ENCODE measurements around the gene MEGF9.
"Not testable (repeated sequence)": the region's sequence is repeated elsewhere in the genome, so short reads cannot be mapped to it uniquely, and the experiment has no call there.

MEGF9 gene

GRCh38 chr9:120655005-120655622, 59.2 kb downstream of the MEGF9 start:
- no peak for DNase-seq (ENCODE audit: low spot score)

DNA sequence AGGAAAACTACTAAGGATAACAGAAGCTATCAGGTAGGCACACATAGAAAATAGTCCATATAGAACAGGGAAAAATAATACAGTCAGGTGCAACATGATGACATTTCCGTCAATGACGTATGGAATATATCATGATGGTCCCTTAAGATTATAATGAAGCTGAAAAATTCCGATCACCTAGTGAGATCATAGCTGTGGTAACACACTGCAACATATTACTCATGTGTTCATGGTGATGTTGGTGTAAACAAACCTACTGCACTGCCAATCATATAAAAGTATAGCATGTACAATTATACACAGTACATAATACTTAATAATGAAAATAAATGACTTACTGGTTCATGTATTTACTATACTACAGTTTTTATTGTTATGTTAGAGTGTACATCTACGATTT, 60.0 kb downstream of the MEGF9 start:
- DNase-seq (ENCODE audit: low spot score): no peak

- no peak for DNase-seq (ENCODE audit: low spot score)
Measured at GRCh38 chr9:120653762-120654161, 60.5 kb downstream of the MEGF9 start.

DNA sequence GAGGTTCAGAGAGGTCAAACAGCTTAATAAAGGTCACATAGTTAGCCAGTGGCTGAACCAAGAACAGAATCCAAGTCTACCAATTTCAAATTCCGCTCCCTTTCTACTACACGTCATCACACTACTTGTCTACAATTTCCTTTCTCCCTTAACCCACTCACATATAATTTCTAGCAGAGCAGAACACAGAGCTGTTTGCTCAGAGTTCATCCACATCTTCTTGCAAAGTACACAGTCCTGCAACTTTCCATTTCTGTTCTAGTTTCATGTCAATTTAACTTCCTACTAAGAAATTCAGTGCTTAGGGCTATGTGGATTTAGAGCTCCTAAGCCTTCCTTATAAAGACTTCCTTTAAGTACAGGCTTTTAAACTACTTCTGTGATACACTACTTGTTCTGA, 61.3 kb downstream of the MEGF9 start:
- no peak for DNase-seq (ENCODE audit: low spot score)

DNA sequence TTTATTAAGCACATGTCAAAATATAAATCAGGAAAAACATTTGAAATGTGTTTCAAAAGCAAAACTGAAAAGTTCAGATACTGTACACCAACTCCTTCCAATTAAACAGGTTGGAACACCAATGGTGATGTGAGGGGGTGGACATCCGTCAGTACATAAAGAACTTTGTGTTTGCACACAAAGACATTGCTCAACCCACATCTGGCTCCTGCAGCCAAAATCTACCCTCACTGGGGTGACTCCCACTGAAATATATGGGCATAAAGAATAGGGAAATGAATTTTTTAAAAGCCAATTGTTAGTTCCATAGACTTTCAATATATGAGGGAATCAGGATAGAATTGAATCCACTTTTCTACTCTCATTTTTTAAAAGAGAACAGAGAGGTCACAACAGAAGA, 63.9 kb downstream of the MEGF9 start:
- no peak for DNase-seq (ENCODE audit: low spot score)

DNA sequence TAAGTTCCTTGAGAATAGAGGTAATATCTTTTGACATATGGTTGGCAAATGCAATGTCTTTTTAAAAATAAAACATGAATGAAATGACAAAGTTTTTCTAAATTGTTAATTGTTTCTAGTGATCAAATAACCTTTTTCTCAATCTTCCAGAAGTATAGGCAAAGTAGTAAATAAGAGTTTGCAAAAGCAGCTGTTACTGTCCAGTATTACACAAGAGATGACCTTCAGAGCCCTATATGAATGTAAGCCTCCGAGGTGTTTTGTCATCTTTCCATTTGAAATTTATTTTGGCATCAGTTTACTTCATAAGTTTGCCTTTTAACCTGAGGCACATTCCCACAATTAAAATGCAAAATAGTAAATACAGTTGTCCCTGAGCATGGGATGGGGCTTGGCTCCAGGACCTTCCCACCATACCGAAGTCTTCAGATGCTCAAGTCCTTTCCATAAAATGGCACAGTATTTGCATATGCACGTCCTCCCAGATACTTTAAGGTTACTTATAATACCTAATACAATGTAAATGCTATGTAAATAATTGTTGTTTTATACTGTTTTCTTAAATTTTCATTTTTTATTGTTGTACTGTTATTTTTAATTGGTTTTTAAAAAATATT, 65.6 kb downstream of the MEGF9 start:
- no peak for DNase-seq (ENCODE audit: low spot score)

- no peak for DNase-seq (ENCODE audit: low spot score)
Measured at GRCh38 chr9:120646948-120647347, 67.3 kb downstream of the MEGF9 start.

DNA sequence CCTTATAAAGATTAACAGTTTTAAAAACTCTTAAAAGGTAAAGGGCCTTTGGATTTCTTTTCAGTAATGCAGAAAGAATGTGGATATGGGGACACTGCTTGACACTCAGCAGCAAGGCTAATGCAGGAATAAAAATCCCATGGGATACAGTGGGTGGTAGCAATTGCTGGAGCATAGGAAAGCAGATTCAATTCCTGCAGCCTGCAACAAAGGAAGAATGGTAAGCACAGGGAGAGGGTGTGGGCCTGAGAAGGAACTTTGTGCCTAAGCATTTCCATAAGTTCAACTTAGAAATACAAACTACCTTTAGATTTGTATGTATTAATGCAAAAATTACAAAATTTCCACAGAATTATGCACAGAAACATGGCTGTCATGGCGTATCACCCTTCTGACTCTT, 68.5 kb downstream of the MEGF9 start:
- DNase-seq (ENCODE audit: low spot score): no peak

DNA sequence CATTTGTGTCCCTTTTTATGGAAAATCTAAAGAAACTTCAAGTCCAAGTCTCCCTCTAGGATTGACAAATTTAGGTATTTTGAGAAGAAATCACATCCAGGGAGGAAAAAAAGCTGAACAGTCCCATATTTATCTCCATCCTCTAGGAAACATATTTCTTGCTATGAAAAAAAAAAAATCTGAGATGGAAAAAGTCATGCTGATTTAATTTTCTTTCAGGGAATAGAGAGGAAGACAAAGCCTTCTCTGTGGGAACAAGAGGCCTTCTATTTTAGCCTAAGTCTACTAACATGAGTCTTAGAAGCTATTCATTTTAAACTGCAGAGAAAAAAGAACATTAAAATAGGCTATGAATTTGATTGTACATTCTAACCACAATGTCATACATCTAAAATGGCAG, 71.2 kb downstream of the MEGF9 start:
- DNase-seq (ENCODE audit: low spot score): no peak

DNA sequence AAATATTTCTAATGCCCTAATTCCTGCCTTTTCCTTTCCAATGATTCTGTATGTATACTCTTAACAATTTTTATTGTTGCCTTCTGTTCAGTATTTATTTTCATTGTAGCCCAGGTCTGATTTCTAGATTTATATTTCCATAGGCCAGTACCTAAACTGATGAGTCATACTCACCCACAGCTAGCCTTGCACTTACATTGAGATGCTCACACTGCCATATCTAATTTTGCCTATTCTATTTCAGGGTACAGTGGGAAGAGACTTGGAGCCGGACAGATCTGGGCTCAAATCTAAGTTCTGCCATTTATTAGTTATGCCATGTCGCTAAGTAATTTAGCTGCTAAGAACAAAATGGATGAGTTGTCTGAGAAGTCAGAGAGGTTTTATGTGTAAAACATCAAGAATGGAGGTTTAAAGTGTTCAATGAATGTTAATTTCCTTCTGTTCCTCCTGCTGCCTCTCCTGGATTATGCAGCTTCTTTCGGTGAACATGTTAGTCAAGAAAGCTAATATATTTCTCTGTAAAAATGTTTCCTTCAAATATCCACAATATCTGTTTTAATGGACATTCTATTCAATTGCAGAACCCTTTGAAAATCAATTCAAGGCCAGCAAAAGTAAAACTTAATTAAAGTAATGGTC, 72.0 kb downstream of the MEGF9 start:
- DNase-seq (ENCODE audit: low spot score): no peak

DNA sequence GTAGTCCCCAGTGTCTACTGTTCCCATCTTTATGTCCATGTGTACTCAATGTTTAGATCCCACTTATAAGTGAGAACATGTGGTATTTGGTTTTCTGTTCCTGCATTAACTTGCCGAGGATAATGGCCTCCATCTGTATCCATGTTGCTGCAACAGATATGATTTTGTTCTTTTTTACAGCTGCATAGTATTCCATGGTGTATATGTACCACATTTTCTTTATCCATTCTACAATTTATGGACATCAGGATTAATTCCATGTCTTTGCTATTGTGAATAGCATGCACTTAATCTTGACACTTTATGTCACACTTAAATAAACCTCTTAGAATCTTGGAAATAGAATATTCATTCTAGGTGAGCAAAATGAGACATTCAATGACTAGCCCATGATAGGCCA, 73.4 kb downstream of the MEGF9 start:
- not testable (repeated sequence) for DNase-seq (ENCODE audit: low spot score)

DNA sequence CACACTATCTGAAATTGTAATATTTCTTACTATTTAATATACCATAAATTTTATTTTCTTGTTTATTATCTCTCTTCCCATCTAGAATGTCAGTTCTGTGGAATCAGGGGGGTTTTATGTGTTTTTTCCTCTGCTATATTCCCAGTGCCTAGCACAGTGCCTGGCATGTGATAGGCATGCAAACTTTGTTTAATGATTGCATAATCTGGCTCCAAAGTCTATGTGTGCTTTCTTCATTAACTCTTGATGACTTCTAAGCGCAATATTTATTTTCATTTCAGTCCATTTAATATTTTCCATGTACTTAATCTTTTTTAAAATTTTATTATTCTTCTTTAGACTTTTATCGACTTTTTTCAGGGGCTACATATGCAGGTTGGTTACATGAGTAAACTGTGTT, 73.9 kb downstream of the MEGF9 start:
- no peak for DNase-seq (ENCODE audit: low spot score)

DNA sequence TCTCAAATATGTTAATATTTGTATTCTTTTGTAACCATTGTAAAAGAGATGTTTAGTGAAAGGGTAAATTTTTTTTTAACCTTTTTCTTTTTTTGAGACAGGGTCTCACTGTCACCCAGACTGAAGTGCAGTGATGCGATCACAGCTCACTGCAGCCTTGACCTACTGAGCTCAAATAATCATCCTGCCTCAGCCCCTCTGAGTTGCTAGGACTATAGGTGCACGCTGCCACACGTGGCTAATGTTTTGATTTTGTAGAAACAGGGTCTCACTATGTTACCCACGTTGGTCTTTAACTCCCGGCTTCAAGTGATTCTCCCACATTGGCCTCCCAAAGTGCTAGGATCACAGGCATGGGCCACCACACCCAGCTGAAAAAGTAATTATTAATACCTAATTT, 76.4 kb downstream of the MEGF9 start:
- DNase-seq (ENCODE audit: low spot score): no peak

- no peak for DNase-seq (ENCODE audit: low spot score)
Measured at GRCh38 chr9:120636194-120636957, 77.9 kb downstream of the MEGF9 start.

GRCh38 chr9:120635011-120635410, 79.3 kb downstream of the MEGF9 start:
- DNase-seq (ENCODE audit: low spot score): no peak

- no peak for DNase-seq (ENCODE audit: low spot score)
Measured at GRCh38 chr9:120630333-120630732, 83.9 kb downstream of the MEGF9 start.

GRCh38 chr9:120628925-120629497, 85.3 kb downstream of the MEGF9 start:
- DNase-seq (ENCODE audit: low spot score): not testable (repeated sequence)

DNA sequence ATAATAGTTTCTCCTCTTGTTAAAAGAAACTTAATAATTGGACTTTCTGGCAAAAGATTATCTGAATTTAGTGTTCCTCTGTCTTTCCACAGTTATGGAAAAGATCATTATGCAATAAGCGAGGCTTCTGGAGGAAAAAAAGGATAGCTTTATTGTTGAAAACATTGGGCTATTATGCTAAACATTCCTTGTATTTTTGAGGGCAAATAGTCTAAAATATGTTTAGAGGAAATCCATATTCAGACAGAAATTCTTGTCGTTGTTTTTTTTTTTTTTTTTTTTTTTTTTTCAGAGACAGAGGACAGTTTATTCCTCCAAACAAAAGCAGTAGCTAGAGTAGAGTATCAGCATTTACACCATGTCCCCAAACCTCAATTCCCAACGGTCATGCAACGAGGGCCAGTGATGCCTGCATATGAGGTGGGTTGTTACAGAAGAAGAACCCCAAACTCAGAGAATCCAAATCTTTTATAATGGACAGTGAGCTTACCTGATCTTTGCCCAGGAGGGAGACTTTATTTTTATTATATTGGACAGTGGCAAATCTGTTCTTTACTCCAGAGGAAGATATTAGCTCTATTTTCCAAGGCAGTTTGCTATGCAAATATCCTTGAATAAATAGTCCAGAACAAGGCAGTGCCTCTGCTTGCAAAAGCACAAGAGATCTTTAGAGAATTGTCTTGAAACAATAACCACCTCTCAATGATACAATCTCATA, 85.9 kb downstream of the MEGF9 start:
- DNase-seq (ENCODE audit: low spot score): no peak

DNA sequence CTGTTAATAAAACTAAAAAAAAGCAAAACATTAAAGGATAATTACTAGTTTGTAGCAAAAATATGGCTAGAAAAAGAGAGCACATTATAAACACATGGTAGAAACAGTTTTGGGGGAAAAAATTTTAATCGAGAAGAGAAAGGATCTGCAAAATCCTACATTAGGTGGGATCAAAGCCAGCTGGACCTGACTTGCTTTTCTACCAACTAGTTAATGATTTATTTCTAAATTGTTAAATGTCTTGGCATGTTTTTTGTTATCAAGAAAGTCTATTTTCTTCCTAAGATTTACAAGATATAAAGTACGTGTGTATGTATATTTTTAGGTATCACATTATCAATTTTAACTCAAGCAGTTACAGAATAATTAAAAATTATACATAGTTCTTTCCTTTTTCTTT, 87.2 kb downstream of the MEGF9 start:
- DNase-seq (ENCODE audit: low spot score): no peak

DNA sequence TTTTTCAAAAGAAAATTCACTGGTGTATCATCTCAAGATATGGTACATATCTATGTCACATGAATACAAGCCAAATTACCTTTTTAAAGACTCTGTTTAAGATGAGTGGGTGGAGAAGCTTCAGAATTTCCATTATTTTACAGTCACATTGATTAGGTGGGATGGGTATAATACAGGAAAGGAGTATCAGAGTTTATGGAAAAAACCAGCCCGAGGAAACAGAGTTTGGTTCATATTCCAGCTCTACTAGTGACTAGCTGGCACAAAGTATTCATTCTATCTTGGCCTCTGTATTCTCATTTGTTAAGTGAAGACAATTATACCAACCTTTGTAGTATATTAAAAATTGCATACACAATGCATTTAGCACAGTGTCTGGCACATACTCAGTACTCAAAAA, 87.8 kb downstream of the MEGF9 start:
- DNase-seq (ENCODE audit: low spot score): no peak

- DNase-seq (ENCODE audit: low spot score): no peak
Measured at GRCh38 chr9:120625222-120625621, 89.0 kb downstream of the MEGF9 start.

- DNase-seq (ENCODE audit: low spot score): no peak
Measured at GRCh38 chr9:120622790-120623189, 91.5 kb downstream of the MEGF9 start.

All from iPS-NIHi11 (cell line).